AG10803 (cell line): ENCODE data around the gene BCAS3.
A peak's percentile ranks its signal among the peaks of the same experiment; 100 is the strongest.

Experiments used
- DNase-seq: peaks from one replicate; pipeline ENCODE4 v3.0.0; 2010; ENCODE audit warnings: low read depth
- H3K4me3 ChIP-seq: 2 replicates; pipeline ENCODE4 v1.5.1; 2011; ENCODE audit warnings: mild to moderate bottlenecking, low read length, control low read depth
- CTCF ChIP-seq: conservative IDR thresholded peaks from 2 replicates; pipeline ENCODE4 v1.5.1; 2011; ENCODE audit warnings: mild to moderate bottlenecking, low read length, control low read depth, inconsistent platforms

BCAS3 gene

GRCh38 chr17:61397086-61397842 lies 719.6 kb downstream of the BCAS3 start:
- TF ChIP-seq CTCF: no peak
- no peak for DNase-seq
- H3K4me3 ChIP-seq: peak overlapping the region; percentile 36

GRCh38 chr17:61398721-61399130 lies 721.1 kb downstream of the BCAS3 start:
- H3K4me3 ChIP-seq: peak overlapping the region; percentile 67
- no peak for DNase-seq
- no peak for TF ChIP-seq CTCF

GRCh38 chr17:61399131-61400065 lies 721.7 kb downstream of the BCAS3 start, which contains the start of gene TBX2:
Gene TBX2, plus strand, starts transcription at chr17:61399843. Its CDS starts 334 bp downstream, at chr17:61400177.
- peak; percentile 79 for DNase-seq
- no peak for TF ChIP-seq CTCF

DNA sequence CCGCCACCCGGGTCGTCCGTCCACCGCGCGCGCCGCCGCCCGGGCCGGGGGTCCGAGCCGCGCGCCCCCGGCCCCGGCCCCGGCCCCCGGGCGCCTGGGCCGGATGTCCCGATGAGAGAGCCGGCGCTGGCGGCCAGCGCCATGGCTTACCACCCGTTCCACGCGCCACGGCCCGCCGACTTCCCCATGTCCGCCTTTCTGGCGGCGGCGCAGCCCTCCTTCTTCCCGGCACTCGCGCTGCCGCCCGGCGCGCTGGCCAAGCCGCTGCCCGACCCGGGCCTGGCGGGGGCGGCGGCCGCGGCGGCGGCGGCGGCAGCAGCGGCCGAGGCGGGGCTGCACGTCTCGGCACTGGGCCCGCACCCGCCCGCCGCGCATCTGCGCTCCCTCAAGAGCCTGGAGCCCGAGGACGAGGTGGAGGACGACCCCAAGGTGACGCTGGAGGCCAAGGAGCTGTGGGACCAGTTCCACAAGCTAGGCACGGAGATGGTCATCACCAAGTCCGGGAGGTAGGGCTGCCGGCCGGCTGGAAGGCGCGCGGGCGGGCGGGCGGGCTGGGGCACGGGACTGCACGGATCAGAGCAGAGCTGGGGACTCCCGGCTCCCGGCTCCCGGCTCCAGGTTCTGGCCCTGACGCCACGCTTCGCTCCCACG lies 722.5 kb downstream of the BCAS3 start:
- DNase-seq: no peak
- H3K4me3 ChIP-seq: peak overlapping the region; percentile 67
- no peak for TF ChIP-seq CTCF

More at GRCh38 chr17:61399131-61400065, 721.7 kb downstream of the BCAS3 start, which contains the start of gene TBX2:
- peak within 1 kb of the TSS; percentile 67 for H3K4me3 ChIP-seq

DNA sequence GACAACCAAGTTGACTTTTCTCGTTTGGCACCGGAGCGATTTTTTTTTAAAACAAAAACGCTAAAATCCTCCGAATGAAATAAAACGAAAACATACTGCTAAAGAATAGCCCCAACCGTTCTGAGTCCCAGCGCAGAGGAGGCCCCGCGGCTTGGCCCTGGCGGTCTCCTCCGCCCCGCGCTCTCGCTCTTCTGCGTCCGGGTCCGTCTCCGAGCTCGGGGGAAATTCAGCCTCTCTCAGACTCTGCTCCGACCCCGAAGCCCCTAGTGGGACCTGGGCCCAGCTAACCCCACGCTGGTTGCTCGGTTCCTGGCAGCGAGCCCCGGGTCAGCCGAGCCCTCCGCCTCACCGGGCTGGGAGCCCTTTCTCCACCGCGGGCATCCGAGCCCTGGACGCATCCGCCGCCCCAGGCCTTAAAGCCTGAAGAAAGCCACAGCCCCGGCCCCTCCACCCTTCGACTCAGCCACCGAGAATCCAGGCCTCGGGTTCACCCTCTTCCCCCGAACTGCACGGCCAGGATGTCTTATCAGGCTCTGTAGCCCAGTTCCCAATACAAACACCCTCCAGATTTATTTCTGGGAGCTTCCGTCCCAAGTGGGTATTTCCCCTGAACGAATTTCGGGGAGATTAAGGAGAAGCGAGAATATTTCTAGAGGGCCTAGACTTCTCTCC lies 723.2 kb downstream of the BCAS3 start:
- H3K4me3 ChIP-seq: peak overlapping the region; percentile 67
- no peak for TF ChIP-seq CTCF

DNA sequence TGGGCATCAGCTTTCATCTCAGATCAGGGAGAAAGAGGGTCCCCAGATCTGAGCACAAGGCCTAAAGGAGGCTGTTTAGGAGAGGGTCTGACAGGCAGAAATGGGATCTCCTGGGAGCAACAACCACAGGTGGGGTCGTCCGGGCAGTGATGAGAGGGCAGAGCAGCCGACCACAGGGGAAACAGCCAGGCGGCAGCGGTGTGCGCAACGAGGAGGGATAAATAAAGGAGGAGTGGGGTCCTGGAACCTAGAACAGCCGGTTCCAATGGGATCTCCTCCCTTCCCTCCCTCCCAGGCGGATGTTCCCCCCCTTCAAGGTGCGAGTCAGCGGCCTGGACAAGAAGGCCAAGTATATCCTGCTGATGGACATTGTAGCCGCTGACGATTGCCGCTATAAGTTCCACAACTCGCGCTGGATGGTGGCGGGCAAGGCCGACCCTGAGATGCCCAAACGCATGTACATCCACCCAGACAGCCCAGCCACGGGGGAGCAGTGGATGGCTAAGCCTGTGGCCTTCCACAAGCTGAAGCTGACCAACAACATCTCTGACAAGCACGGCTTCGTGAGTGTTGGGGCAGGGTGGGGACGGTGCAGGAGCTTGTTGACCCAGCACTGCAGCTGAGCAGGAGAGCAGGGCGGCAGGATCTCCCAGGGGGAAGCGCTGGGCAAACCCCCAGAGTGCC lies 723.9 kb downstream of the BCAS3 start:
- no peak for TF ChIP-seq CTCF
- no peak for DNase-seq
- peak overlapping the region; percentile 67 for H3K4me3 ChIP-seq

More for the DNA sequence above, 723.2 kb downstream of the BCAS3 start:
- DNase-seq: no peak
